VCaP (cell line): ENCODE results near the gene IL36B.
A peak's percentile ranks its signal among the peaks of the same experiment; 100 is the strongest.

ENCODE experiments used
- H3K27ac ChIP-seq: fragments of 450-650 bp; 2 replicates; pipeline ENCODE4 v1.5.1; 2017
- CTCF ChIP-seq: fragments of 450-650 bp; conservative IDR thresholded peaks from 2 replicates; pipeline ENCODE4 v1.5.1; 2017; ENCODE audit warnings: mild to moderate bottlenecking, moderate library complexity

Gene IL36B

DNA sequence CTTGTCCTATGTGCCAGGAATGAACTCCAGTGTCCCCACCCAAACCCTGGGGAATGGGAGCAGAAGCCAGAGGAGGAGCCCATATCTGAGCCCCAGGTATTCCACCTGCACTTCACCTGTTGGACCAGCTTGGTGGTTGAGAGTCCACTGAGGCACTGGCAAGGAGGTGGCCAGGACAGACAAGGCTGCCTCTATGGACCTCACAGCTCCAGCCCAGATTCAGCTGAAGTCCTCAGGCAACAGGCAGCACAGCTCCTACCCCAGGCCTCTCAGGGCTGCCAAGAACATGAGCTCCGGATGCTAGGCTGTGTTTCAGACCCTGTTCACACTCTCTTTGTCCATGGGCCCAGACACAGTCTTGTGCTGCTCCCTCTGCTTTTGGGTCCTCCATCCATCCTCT is 12.2 kb upstream of the IL36B start:
- no peak overlapping the region for H3K27ac ChIP-seq

GRCh38 chr2:113064281-113064680 is 11.6 kb upstream of the IL36B start:
- H3K27ac ChIP-seq: no peak overlapping the region
- no peak for TF ChIP-seq CTCF

More for the DNA sequence above, 12.2 kb upstream of the IL36B start:
- no peak for TF ChIP-seq CTCF

DNA sequence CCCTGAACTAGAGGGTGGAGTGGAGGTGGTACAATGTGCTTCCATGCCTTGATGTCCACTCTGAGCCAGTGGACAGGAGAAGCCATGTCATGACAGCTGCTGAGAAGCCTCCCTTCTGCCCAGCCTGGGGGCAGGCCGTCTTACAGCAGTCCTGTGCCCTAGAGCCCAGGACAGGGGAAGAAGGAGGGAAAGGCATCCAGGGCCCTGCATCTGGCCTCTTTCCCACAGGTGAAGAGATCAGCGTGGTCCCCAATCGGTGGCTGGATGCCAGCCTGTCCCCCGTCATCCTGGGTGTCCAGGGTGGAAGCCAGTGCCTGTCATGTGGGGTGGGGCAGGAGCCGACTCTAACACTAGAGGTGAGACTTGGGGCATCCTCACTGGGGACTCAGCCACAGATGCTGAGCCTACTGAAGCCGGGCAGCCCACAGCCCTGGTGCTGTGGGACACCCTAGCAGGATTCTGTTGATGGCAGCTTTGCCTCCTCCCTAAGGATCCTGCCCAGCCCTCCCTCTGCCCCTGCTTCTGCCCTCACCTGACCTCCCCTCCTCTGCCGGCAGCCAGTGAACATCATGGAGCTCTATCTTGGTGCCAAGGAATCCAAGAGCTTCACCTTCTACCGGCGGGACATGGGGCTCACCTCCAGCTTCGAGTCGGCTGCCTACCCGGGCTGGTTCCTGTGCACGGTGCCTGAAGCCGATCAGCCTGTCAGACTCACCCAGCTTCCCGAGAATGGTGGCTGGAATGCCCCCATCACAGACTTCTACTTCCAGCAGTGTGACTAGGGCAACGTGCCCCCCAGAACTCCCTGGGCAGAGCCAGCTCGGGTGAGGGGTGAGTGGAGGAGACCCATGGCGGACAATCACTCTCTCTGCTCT is 9.5 kb upstream of the IL36B start:
- TF ChIP-seq CTCF: no peak
- no peak overlapping the region for H3K27ac ChIP-seq

- no peak overlapping the region for H3K27ac ChIP-seq
- TF ChIP-seq CTCF: no peak
These were observed 8.6 kb upstream of the IL36B start for GRCh38 chr2:113061241-113061640.

DNA sequence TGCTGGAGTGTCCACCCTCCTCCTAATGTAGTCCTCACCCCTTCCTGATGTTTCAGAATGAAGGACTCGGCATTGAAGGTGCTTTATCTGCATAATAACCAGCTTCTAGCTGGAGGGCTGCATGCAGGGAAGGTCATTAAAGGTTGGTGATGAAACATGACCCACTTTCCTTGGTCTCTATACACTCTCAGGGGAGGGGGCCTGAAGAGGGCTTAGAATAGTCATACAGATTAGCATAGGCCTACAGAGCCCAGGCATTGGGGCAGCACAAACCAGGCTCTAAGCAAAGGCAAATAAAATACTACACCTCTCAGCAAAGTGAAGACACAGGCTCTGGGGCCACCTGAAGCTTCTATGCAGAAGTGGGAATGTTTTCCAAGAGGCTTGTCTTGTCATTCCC is 8.1 kb upstream of the IL36B start:
- no peak overlapping the region for H3K27ac ChIP-seq
- no peak for TF ChIP-seq CTCF

GRCh38 chr2:113060396-113060795 is 7.7 kb upstream of the IL36B start:
- TF ChIP-seq CTCF: no peak
- no peak overlapping the region for H3K27ac ChIP-seq

DNA sequence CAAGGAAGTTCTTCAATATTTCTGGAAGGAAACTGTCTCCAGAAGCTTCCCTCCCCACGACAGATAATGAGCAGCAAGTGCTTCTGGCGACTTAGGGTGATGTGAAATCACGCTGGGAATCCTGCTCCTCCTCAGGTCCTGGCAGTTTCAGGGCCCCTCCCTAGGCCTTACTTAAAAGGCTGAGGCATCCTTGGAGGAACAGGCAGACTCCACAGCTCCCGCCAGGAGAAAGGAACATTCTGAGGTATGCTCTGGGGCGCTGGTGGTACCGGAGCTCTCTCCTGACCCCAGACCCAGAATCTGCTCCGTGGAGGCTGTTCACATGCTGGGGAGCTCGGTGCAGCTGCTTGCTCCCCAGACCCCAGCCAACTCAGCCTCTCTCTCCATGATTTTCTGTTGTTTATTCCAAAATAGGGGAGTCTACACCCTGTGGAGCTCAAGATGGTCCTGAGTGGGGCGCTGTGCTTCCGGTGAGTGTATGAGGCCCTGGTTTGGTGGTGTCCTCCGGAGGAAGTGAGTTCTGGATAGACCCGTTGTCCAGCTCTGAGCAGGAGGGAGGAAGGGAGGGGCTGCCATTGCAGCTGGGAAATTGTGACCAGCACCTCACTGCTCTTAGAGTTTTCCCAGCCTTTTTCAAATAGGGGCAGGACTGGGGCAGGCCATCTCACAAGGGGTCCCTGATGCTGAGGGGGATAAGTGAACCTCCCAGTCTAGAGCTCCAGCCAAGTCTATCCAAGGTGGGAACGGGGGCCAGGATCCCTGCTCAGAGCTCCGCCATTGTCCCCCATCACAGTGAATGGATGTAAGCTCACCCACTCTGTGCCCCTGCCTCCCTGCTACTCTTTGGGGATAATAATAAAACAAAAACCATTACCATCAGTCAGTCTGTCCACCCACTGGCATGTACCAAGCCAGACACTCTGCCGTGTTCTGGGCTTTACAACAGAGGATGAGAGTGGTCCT is 6.6 kb upstream of the IL36B start, which contains the start of gene IL36RN:
Gene IL36RN, plus strand, starts transcription at position 201 of the 963 bp plus-strand sequence. Its CDS starts 241 bp downstream, at position 442.
- H3K27ac ChIP-seq: peak within 1 kb of the TSS; percentile 41
- no peak for TF ChIP-seq CTCF
